Kidney (tissue), 14 donors: ENCODE measurements around the gene PHF21A. TPM values are rescaled to one million over a fixed set of nuclear protein-coding genes. Genes with fewer than 3 reads are reported as not detected.

Experiments
- DNase-seq, 5 donors: peaks; one replicate each; pipeline ENCODE4 v3.0.0-alpha.2; 2013 to 2020
- FAIRE-seq: peaks from 2 replicates; lab custom pipeline; 2012; peaks lifted over from hg19 to GRCh38; lab: Jason Lieb, UNC
- H3K27ac ChIP-seq, 2 donors: one replicate each; pipeline ENCODE4 v1.7.0; 2013; ENCODE audit warnings: low read depth in 2 of 2, low read length in 2 of 2, inconsistent platforms in 1 of 2
- H3K27me3 ChIP-seq: one replicate; pipeline ENCODE4 v1.7.1; 2013; ENCODE audit warnings: low read length, inconsistent platforms; ENCODE audit not compliant: control insufficient read depth, insufficient read depth
- H3K36me3 ChIP-seq, 3 donors: one replicate each; pipeline versions ENCODE4 v1.7.0 to v1.7.1; 2013; ENCODE audit warnings: low read length in 3 of 3, control low read depth in 1 of 3, inconsistent platforms in 1 of 3; ENCODE audit not compliant: insufficient read depth in 3 of 3, control insufficient read depth in 2 of 3
- H3K4me1 ChIP-seq, 3 donors: one replicate each; pipeline versions ENCODE4 v1.7.0 to v1.7.1; 2013; ENCODE audit warnings: low read length in 3 of 3, inconsistent platforms in 1 of 3, low read depth in 1 of 3; ENCODE audit not compliant: control insufficient read depth in 2 of 3, insufficient read depth in 2 of 3
- H3K4me3 ChIP-seq, 3 donors: one replicate each; pipeline versions ENCODE4 v1.7.0 to v1.8.1; 2013; ENCODE audit warnings: low read length in 3 of 3, control low read depth in 1 of 3, inconsistent platforms in 1 of 3
- H3K9ac ChIP-seq, 3 donors: one replicate each; pipeline versions ENCODE4 v1.7.0 to v1.7.1; 2013; ENCODE audit warnings: low read length in 3 of 3, control low read depth in 1 of 3, inconsistent platforms in 1 of 3
- H3K9me3 ChIP-seq, 3 donors: one replicate each; pipeline versions ENCODE4 v1.7.0 to v1.7.1; 2013; ENCODE audit warnings: low read length in 3 of 3, control low read depth in 1 of 3, inconsistent platforms in 1 of 3; ENCODE audit not compliant: control insufficient read depth in 2 of 3, insufficient read depth in 1 of 3
- intact Hi-C: fragments of 100-400 bp; cut with DNase I; formaldehyde crosslinking; loops from one replicate; pipeline ENCODE4 v1.11.1; 2022
- polyA plus RNA-seq: library from polyadenylated mRNA; stranded (reverse); fragments of 350-450 nt; fragmentation: Illumina TruSeq; extraction: RNeasy Lipid Tissue Mini Kit (QIAGEN cat#74804); gene quantifications from one replicate; pipeline ENCODE4 v1.2.3, GENCODE V29; 2014; ENCODE audit warnings: low read depth, low replicate concordance; ENCODE audit not compliant: insufficient read depth
- total RNA-seq: library from RNA; stranded (reverse); fragmentation: NEBNext Ultra II Directional; extraction: Animal tissue kit (Norgen Biotek cat#: 25700); gene quantifications from one replicate; pipeline ENCODE4 v1.2.1, GENCODE V29; 2021
- TF ChIP-seq, protein P1 (sequence below): IDR thresholded peaks from 3 replicates; pipeline ENCODE4 v1.5.1; 2012; ENCODE audit warnings: mild to moderate bottlenecking, moderate library complexity, borderline replicate concordance; ENCODE audit not compliant: insufficient read depth; ENCODE audit errors: extremely low read depth
- donor health status: control.
- donor health status: control.
- donor health status: control.
- donor health status: control.
- donor health status: control.
- donor health status: DM: yes; HTN: yes; CAD: no.
- donor health status: Normal renal cell carcinoma (clear cell type).

Gene PHF21A
- total and polyA plus RNA-seq, 2 donors from 2014 or later: 9.6 to 48.2 TPM

DNA sequence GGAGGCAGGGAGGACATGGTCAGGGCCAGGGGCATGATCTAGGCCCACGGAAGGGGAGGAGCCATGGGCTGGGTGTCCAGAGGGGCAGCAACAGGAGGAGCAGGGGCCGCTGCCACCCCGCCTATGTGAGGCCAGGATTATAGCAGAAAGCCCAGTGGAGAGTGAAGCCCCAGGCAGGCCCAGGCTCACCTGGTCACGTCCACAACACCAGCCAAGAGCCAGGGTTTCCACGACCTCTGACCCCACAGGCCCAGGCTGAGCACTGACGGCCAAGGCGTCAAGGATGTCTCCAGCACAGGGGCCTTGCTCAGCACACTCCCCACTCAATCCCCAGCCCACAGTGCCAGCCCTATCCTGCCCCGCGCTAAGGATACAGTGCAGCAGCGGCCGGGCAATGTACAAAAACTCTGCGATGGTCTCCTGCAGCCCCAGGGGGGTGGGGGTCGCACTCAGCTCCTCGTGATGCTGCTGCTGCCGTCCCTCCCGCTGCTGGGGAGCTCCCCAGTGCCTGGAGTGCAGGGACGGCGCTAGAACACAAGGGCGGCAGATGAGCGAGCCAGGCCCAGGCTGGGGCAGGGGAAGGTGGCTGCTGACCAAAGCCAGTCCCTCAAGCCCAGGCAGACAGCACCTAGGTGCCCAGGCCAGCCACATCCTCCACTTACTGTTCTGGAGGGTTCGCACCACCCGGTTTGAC lies 207.2 kb downstream of the PHF21A start:
- Histone ChIP-seq H3K9ac (no peak overlapping the region), H3K36me3 (peaks cover 0 to 28% (median 16%) of the 10 kb centered on the region in 3 donors)
- FAIRE-seq: no peak

DNA sequence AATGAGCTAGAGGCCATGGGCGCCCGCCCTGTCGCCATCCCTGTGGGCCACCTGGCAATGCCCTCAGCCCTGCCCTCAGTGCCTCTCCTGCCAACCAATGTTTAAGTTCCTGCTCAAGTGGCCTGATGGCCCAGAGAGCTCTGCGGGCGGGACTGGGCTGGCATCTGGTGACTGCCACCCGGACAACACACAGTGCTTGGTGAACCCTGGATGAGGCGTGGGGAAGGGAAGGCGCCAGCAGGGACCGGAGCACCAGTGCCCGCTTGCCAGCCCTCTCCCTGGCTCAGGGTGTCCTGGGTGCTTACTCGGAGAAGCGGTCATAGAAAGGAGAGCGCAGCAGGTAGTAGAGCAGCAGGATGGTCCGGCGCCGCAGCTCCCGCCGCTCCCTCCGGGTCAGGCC lies 207.7 kb downstream of the PHF21A start:
- H3K9ac ChIP-seq: no peak overlapping the region
- FAIRE-seq: no peak
- intact Hi-C loops: no loop called here
- H3K36me3 ChIP-seq: peaks cover 0 to 28% (median 16%) of the 10 kb centered on the region in 3 donors
- peak in 1 of 5 donors; percentile 74 for DNase-seq
- no peaks in the 10 kb centered on the region for H3K27me3 ChIP-seq
- H3K27ac ChIP-seq: no peak overlapping the region
- no peak overlapping the region for H3K4me3 ChIP-seq
- TF ChIP-seq, protein P1, sequence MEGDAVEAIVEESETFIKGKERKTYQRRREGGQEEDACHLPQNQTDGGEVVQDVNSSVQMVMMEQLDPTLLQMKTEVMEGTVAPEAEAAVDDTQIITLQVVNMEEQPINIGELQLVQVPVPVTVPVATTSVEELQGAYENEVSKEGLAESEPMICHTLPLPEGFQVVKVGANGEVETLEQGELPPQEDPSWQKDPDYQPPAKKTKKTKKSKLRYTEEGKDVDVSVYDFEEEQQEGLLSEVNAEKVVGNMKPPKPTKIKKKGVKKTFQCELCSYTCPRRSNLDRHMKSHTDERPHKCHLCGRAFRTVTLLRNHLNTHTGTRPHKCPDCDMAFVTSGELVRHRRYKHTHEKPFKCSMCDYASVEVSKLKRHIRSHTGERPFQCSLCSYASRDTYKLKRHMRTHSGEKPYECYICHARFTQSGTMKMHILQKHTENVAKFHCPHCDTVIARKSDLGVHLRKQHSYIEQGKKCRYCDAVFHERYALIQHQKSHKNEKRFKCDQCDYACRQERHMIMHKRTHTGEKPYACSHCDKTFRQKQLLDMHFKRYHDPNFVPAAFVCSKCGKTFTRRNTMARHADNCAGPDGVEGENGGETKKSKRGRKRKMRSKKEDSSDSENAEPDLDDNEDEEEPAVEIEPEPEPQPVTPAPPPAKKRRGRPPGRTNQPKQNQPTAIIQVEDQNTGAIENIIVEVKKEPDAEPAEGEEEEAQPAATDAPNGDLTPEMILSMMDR: no peak
- peaks cover 0 to 10% (median 3%) of the 10 kb centered on the region in 3 donors for H3K4me1 ChIP-seq
- H3K9me3 ChIP-seq: no peaks in the 10 kb centered on the region

More for the DNA sequence above, 207.2 kb downstream of the PHF21A start:
- Histone ChIP-seq H3K9me3 (no peaks in the 10 kb centered on the region), H3K27me3 (no peaks in the 10 kb centered on the region), H3K4me3 (no peak overlapping the region), H3K4me1 (peaks cover 0 to 10% (median 3%) of the 10 kb centered on the region in 3 donors), H3K27ac (no peak overlapping the region)
- TF ChIP-seq, protein P1: no peak
- intact Hi-C loops: no loop called here
- no peak for DNase-seq

DNA sequence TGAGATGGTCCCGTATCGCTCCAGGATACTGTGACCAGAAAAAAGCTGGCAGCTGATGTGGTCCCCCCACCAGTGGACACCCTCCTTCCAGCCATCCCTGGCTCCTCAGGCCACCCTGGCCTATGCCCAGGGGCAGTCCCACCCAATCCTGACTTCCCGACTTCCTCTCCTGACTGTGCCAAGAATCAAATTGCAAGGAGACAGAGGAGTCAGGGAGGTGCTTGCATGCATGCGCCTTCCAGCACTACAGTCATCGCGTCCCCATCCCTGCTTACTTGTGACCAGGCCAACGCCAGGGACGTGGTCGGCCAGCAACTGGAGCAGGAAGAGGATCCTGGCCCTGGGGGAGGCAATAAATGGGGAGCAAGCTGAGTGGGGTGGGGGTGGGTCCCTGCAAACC lies 210.6 kb downstream of the PHF21A start:
- Histone ChIP-seq H3K4me1 (no peaks in the 10 kb centered on the region), H3K27me3 (no peaks in the 10 kb centered on the region), H3K36me3 (peaks cover 0 to 25% (median 11%) of the 10 kb centered on the region in 3 donors), H3K9me3 (no peaks in the 10 kb centered on the region), H3K27ac (no peak overlapping the region), H3K4me3 (no peak overlapping the region), H3K9ac (no peak overlapping the region)
- FAIRE-seq (no peak), DNase-seq (no peak)
- intact Hi-C loops: no loop called here
- TF ChIP-seq, protein P1: no peak
